NCI-H2227 (cell line): ENCODE measurements around the gene RENBP.

Source experiments
- DNase-seq: peaks from one replicate; lab custom pipeline; 2025; ENCODE audit not compliant: unreplicated experiment; lab: John Stamatoyannopoulos, UW

RENBP gene

DNA sequence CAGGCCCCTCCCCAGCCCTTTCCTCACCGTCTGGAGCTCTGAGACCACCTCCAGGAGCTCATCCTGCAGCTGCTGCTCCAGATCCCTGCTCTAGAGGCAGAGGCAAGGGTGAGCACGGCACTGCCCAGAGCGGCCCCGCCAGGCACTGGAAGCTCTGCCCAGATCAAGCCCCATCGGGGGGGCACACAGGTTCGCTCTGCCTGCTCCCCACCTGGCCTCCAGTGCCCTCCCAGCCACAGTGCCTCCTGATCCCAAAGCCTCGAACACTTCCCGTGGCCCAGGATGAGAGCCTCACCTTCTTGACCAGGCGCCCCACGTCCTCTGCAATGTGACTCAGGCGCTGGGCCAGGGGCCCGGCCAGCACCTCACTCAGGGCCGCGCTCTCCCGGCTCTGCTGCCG lies 23.4 kb downstream of the RENBP start:
- no peak for DNase-seq

GRCh38 chrX:153920546-153920945 lies 23.9 kb downstream of the RENBP start:
- no peak for DNase-seq

DNA sequence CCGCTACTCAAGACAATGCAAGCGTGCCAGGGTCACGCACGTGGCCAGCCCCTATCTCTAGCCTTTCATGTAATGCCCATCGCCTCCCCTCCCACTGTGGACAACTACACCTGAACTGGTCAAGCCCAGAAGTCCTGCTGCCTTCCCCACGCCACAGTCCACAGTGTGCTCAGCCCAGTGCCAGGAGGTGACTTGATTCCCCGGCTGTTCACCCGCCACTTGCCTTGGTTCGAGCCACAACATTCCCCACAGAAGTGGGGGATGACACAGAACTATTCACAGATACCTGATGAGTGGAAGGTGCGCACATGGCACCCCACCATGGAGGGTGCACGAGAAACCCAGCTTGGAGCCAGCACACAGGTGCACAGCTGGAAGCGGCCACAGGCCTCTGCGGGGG lies 25.2 kb downstream of the RENBP start:
- DNase-seq = no peak

- DNase-seq = no peak
These were observed 26.6 kb downstream of the RENBP start for GRCh38 chrX:153917869-153918268.

- DNase-seq = no peak
These were observed 30.7 kb downstream of the RENBP start for GRCh38 chrX:153913701-153914100.

DNA sequence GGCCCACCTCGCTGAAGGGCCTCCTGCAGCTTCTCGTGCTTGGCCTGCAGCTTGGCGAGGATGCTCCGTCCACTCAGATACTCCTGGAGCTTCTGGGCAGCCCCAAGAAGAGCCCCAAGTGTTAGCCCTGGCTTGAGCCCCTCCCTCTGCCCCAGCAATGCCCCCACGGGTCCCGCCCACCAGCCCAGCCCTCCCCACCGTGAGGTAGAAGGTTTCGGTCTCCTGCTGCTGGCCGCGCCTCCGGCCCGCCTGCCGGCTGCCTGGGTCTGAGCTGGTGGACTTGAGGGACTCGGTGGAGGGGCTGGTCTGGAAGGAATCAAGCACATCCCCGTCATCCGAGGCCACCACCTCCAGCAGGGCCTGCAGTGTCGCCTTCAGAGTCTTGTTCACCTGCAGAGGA lies 31.2 kb downstream of the RENBP start:
- no peak for DNase-seq

- DNase-seq = no peak
These were observed 32.6 kb downstream of the RENBP start for GRCh38 chrX:153911798-153912197.

- DNase-seq = no peak
These were observed 34.0 kb downstream of the RENBP start for GRCh38 chrX:153910446-153910845.

DNA sequence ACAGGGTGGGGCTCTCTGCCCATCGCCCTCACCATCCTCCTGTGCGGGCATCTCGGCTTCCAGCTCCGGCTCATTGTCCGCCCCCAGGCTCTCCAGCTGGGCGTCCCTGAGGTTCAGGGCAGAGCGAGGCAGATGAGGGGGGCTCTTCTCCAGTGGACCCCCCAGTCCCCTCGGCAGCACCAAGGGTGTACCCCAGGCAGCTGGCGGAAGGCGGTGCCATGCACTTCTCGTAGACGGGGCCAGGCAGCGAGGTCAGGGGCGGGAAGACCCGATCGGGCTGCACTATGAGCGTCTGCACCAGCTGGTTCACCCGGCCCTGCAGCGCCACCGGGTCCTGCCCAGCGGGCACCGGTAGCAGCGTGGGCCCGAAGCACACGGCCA lies 34.5 kb downstream of the RENBP start:
- DNase-seq = no peak

DNA sequence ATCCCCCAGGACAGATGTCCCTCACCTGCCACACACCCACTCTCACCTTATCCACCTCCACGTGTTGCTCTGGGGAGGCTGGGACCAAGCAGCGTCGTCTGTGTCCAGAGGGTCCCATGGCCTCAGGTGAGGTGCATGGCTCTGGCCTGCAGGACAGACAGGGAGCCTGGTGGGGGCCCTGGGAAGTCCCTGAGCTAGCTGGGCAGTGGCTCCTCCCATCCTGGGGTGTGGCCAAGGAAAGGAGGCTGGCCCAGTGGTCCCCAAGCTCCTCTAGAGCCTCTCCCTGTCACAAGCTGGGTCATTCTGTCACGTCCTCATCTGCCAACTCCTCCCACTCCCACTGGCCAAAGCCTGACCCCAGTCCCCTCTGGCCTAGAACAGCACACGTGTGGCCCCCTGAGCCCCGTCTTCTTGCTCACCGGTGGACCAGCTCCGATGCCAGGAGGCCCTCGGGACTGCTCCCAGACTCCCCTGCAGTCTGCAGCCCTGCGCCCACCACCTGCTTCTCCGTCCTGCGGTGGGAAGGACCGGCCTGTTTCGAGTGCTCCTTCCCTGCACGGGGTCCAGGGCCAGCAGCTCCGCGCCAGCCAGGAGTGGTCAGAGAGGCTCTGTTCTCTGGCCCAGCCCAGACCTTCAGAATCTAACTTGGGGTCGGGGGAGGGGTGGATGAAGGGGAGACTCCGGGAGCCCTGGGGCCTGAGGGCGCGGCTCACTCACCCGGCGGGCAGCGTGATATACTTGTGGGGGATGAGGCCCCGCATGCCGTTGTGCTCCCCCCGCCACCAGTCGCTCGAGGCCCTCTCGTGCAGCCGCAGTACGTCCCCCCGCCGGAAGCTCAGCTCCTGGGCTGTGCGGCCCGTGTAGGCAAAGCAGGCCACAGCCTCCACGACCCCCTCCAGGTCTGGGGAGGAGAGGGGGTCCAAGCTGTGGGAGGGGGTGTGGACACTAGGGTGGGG lies 35.1 kb downstream of the RENBP start:
- DNase-seq = peak; percentile 21

GRCh38 chrX:153908219-153908860 lies 36.1 kb downstream of the RENBP start:
- DNase-seq = no peak

- no peak for DNase-seq
These were observed 37.0 kb downstream of the RENBP start for GRCh38 chrX:153907456-153907855.

GRCh38 chrX:153906126-153906917 lies 38.1 kb downstream of the RENBP start:
- no peak for DNase-seq

- DNase-seq = no peak
These were observed 38.9 kb downstream of the RENBP start for GRCh38 chrX:153905481-153906095.

DNA sequence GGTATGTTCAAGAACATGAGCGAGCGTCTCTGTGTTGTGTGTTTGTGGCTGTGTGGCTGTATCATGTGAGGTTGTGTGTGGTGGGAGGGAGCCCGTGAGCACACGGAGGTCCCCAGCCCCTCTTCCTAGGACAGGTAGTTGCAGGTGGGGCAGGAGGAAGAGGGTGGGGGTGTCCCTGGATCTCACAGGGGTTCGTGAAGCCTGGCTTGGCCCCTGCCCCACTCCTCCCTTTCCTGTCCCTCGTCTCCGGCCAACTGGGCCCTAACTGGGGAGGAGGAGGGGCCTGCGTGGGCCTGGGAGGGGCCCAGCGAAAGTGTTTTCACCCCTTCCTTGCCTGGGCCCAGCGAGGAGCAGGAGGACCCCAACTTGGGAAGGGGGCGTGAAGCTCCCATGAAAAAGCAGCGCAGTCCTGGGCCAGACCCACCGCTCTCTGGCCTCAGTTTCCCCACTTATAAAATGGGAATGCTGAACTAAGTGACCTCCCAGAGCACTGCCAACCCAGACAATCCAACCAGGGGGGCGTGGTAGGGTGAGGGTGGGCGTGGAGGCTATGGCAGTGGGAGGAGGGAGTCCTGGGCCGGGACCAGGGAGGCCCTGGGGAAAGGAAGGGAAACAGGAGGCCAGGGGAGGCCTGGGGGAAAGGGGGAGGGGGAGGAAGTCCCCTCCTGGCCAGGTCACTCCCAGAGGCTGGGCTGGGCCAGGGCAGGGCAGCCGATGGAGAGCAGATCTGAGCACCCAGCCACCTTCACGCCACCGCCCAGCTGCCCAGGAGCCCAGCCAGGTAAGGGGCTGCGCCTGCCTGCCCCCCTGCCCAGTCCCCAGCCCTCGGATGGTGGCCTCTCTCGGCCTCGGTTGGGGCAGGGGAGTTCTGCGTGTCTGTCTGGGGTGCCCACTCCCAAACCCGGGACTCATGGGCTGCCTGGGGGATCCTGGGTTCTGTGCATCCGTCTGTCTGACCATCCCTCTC lies 40.2 kb downstream of the RENBP start, which contains the start of gene AVPR2:
Gene AVPR2 (plus strand): TSS at position 683 of the 967 bp plus-strand sequence. CDS start 473 bp downstream, outside the sequence.
- DNase-seq = no peak

- no peak for DNase-seq
These were observed 41.0 kb downstream of the RENBP start for GRCh38 chrX:153903238-153903980.

GRCh38 chrX:153902385-153902784 lies 42.1 kb downstream of the RENBP start:
- no peak for DNase-seq

GRCh38 chrX:153901753-153902140 lies 42.7 kb downstream of the RENBP start:
- no peak for DNase-seq
